Suprapubic skin (tissue), 4 donors: ENCODE results near the gene COMMD6. TPM values are rescaled to one million over a fixed set of nuclear protein-coding genes. Genes with fewer than 3 reads are reported as not detected.
"Not testable (repeated sequence)": the region's sequence is repeated elsewhere in the genome, so short reads cannot be mapped to it uniquely, and the experiment has no call there.

Source experiments
- DNase-seq, 2 donors: peaks; one replicate each; pipeline ENCODE4 v3.0.0-alpha.2; 2019; ENCODE audit warnings: low spot score in 2 of 2
- H3K27ac ChIP-seq: fragments of 200-600 bp; sonication (generic); one replicate; pipeline ENCODE4 v1.5.1; 2019
- H3K27me3 ChIP-seq: fragments of 200-600 bp; sonication (generic); one replicate; pipeline ENCODE4 v1.5.1; 2019
- H3K36me3 ChIP-seq: fragments of 200-600 bp; sonication (generic); one replicate; pipeline ENCODE4 v1.5.1; 2019
- H3K4me1 ChIP-seq: fragments of 200-600 bp; sonication (generic); one replicate; pipeline ENCODE4 v1.5.1; 2019
- H3K4me3 ChIP-seq: fragments of 200-600 bp; sonication (generic); one replicate; pipeline ENCODE4 v1.5.1; 2019; ENCODE audit warnings: mild to moderate bottlenecking
- H3K9me3 ChIP-seq: fragments of 200-600 bp; sonication (generic); one replicate; pipeline ENCODE4 v1.5.1; 2019
- CTCF ChIP-seq, 2 donors: fragments of 200-600 bp in 1 of 2; fragments of 450-650 bp in 1 of 2; sonication (generic) in 1 of 2; IDR thresholded peaks; one replicate each; pipeline ENCODE4 v1.5.1; 2016 to 2019; ENCODE audit warnings: antibody characterized with exemption in 2 of 2, mild to moderate bottlenecking in 1 of 2, moderate library complexity in 1 of 2
- EP300 ChIP-seq: sonication (generic); formaldehyde crosslinking; IDR thresholded peaks from one replicate; pipeline ENCODE4 v1.6.1; 2017; ENCODE audit warnings: antibody characterized with exemption
- POLR2A ChIP-seq, 2 donors: fragments of 450-650 bp; IDR thresholded peaks; one replicate each; pipeline ENCODE4 v1.6.1; 2017; ENCODE audit warnings: antibody characterized with exemption in 2 of 2, mild to moderate bottlenecking in 2 of 2, moderate library complexity in 2 of 2
- POLR2AphosphoS5 ChIP-seq, 3 donors: sonication (generic); formaldehyde crosslinking; IDR thresholded peaks; one replicate each; pipeline ENCODE4 v1.6.1; 2017; ENCODE audit warnings: antibody characterized with exemption in 3 of 3
- WGBS: methylation state at CpG from one replicate; pipeline ENCODE4 v1.1.5; 2018; 5-methylcytosine and 5-hydroxymethylcytosine counted together
- total RNA-seq, 4 donors: library from RNA; depleted of rRNA; stranded (reverse); fragments of >200 nt; gene quantifications; one replicate each; pipeline ENCODE4 v1.1.0, GENCODE V29; 2016

COMMD6 gene
- total RNA-seq, 4 donors from 2014 or later = 26.6 to 71.0 (median 42.2) TPM

GRCh38 chr13:75554981-75555380, 17.3 kb upstream of the COMMD6 start:
- TF ChIP-seq CTCF (IDR thresholded peaks at IDR 0.05) = no peak
- no peak for TF ChIP-seq POLR2A (IDR thresholded peaks at IDR 0.05)
- no peak for TF ChIP-seq EP300
- no peak for TF ChIP-seq POLR2AphosphoS5 (IDR thresholded peaks at IDR 0.05)
- no peaks in the 10 kb centered on the region for H3K27me3 ChIP-seq

GRCh38 chr13:75554464-75554863, 16.8 kb upstream of the COMMD6 start:
- TF ChIP-seq POLR2A (IDR thresholded peaks at IDR 0.05) (no peak), POLR2AphosphoS5 (IDR thresholded peaks at IDR 0.05) (no peak), EP300 (no peak), CTCF (IDR thresholded peaks at IDR 0.05) (no peak)
- 100% methylated on average over 1 of the region's 1 CpG for WGBS

More at GRCh38 chr13:75554981-75555380, 17.3 kb upstream of the COMMD6 start:
- Histone ChIP-seq H3K27ac (no peak overlapping the region), H3K4me1 (peaks cover 14% of the 10 kb centered on the region), H3K36me3 (peaks cover 15% of the 10 kb centered on the region), H3K9me3 (no peaks in the 10 kb centered on the region), H3K4me3 (no peak overlapping the region)
- no peak for DNase-seq
- WGBS = 95% methylated on average over 3 of the region's 3 CpGs

GRCh38 chr13:75550159-75550567, 12.5 kb upstream of the COMMD6 start:
- Histone ChIP-seq H3K4me3 (peak overlapping the region; percentile 88), H3K9me3 (no peaks in the 10 kb centered on the region), H3K27ac (peak overlapping the region; percentile 88), H3K27me3 (no peaks in the 10 kb centered on the region), H3K36me3 (peaks cover 13% of the 10 kb centered on the region), H3K4me1 (peaks cover 19% of the 10 kb centered on the region)
- 1% methylated on average over 10 of the region's 10 CpGs for WGBS
- DNase-seq = no peak
- TF ChIP-seq EP300 (no peak), POLR2A (IDR thresholded peaks at IDR 0.05) (no peak)

More at GRCh38 chr13:75554464-75554863, 16.8 kb upstream of the COMMD6 start:
- Histone ChIP-seq H3K4me1 (peaks cover 14% of the 10 kb centered on the region), H3K27me3 (no peaks in the 10 kb centered on the region), H3K36me3 (peaks cover 15% of the 10 kb centered on the region), H3K9me3 (no peaks in the 10 kb centered on the region), H3K4me3 (no peak overlapping the region), H3K27ac (no peak overlapping the region)
- DNase-seq = no peak

GRCh38 chr13:75549262-75550158, 11.9 kb upstream of the COMMD6 start, which contains the start of gene UCHL3:
UCHL3 (plus strand) TSS chr13:75549791; CDS start chr13:75549821, 30 bp downstream.
- H3K36me3 ChIP-seq = peaks cover 7% of the 10 kb centered on the region
- H3K4me1 ChIP-seq = peaks cover 19% of the 10 kb centered on the region
- H3K4me3 ChIP-seq = peak within 1 kb of the TSS; percentile 88
- H3K27ac ChIP-seq = peak within 1 kb of the TSS; percentile 88
- TF ChIP-seq CTCF (IDR thresholded peaks at IDR 0.05) (peak; percentile 90 to 93), EP300 (no peak), POLR2AphosphoS5 (IDR thresholded peaks at IDR 0.05) (peak in 2 of 3 donors; percentile 36 to 60), POLR2A (IDR thresholded peaks at IDR 0.05) (peak in 1 of 2 donors; percentile 50)
- no peaks in the 10 kb centered on the region for H3K9me3 ChIP-seq
- under 1% methylated on average over 54 of the region's 74 CpGs for WGBS
- no peaks in the 10 kb centered on the region for H3K27me3 ChIP-seq
- DNase-seq = peak; percentile 96 to 97

- peaks cover 19% of the 10 kb centered on the region for H3K4me1 ChIP-seq
- no peak overlapping the region for H3K27ac ChIP-seq
- no peaks in the 10 kb centered on the region for H3K27me3 ChIP-seq
- DNase-seq = no peak
- no peak for TF ChIP-seq POLR2A (IDR thresholded peaks at IDR 0.05)
- TF ChIP-seq EP300 = no peak
- no peak for TF ChIP-seq POLR2AphosphoS5 (IDR thresholded peaks at IDR 0.05)
- TF ChIP-seq CTCF (IDR thresholded peaks at IDR 0.05) = no peak
- WGBS = 84% methylated on average over 3 of the region's 3 CpGs
- H3K36me3 ChIP-seq = no peaks in the 10 kb centered on the region
- H3K4me3 ChIP-seq = no peak overlapping the region
- H3K9me3 ChIP-seq = no peaks in the 10 kb centered on the region
Measured at GRCh38 chr13:75547917-75548316, 10.3 kb upstream of the COMMD6 start.

- not testable (repeated sequence) for H3K27ac ChIP-seq, H3K27me3 ChIP-seq, H3K36me3 ChIP-seq, H3K4me3 ChIP-seq, H3K9me3 ChIP-seq, H3K4me1 ChIP-seq, DNase-seq
- 85% methylated on average over 14 of the region's 14 CpGs for WGBS
Measured at GRCh38 chr13:75545386-75545785, 7.7 kb upstream of the COMMD6 start.
